GM06990 (cell line): ENCODE data around the gene ADARB2.

Experiments used
- DNase-seq: peaks from one replicate; pipeline ENCODE4 v3.0.0-alpha.2; 2011; ENCODE audit not compliant: insufficient read length; ENCODE audit errors: extremely low read depth
- H3K27me3 ChIP-seq: replicated peaks from 2 replicates; pipeline ENCODE4 v1.6.0; 2011; ENCODE audit warnings: low read length; ENCODE audit not compliant: control insufficient read depth, insufficient read depth
- H3K36me3 ChIP-seq: 2 replicates; pipeline ENCODE4 v1.5.1; 2011; ENCODE audit warnings: low read length; ENCODE audit not compliant: control insufficient read depth, insufficient read depth
- H3K4me3 ChIP-seq: replicated peaks from 2 replicates; pipeline ENCODE4 v1.5.1; 2011; ENCODE audit warnings: low read depth, mild to moderate bottlenecking, control low read depth, low read length
- TF ChIP-seq, protein P1 (sequence below): IDR thresholded peaks from 2 replicates; pipeline ENCODE4 v1.5.1; 2011; ENCODE audit warnings: low read length, control low read depth, mild to moderate bottlenecking, inconsistent platforms; ENCODE audit not compliant: insufficient read depth, poor library complexity, severe bottlenecking

Gene ADARB2

GRCh38 chr10:1175956-1176565 lies 561.3 kb downstream of the ADARB2 start:
- TF ChIP-seq, protein P1, sequence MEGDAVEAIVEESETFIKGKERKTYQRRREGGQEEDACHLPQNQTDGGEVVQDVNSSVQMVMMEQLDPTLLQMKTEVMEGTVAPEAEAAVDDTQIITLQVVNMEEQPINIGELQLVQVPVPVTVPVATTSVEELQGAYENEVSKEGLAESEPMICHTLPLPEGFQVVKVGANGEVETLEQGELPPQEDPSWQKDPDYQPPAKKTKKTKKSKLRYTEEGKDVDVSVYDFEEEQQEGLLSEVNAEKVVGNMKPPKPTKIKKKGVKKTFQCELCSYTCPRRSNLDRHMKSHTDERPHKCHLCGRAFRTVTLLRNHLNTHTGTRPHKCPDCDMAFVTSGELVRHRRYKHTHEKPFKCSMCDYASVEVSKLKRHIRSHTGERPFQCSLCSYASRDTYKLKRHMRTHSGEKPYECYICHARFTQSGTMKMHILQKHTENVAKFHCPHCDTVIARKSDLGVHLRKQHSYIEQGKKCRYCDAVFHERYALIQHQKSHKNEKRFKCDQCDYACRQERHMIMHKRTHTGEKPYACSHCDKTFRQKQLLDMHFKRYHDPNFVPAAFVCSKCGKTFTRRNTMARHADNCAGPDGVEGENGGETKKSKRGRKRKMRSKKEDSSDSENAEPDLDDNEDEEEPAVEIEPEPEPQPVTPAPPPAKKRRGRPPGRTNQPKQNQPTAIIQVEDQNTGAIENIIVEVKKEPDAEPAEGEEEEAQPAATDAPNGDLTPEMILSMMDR, result no peak
- Histone ChIP-seq H3K27me3 (peaks cover 2% of the 10 kb centered on the region; the same call in 1 of the 2 replicates), H3K36me3 (no peaks in the 10 kb centered on the region), H3K4me3 (no peak overlapping the region)
- no peak for DNase-seq

DNA sequence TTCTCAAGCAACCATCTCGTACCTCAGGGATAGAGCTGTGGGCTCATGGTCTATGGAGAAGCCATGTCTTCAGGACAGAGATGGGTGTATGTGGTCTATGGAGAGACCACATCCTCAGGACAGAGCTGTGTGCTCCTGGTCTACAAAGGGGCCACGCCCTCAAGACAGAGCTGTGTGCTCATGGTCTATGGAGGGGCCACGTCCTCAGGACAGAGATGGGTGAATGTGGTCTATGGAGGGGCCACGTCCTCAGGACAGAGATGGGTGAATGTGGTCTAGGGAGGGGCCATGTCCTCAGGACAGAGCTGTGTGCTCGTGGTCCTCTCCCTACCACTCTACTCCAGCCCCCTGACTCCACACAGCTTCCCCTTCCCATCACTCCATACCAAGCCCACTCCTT lies 563.3 kb downstream of the ADARB2 start:
- Histone ChIP-seq H3K27me3 (peaks cover 2% of the 10 kb centered on the region; the same call in 1 of the 2 replicates), H3K4me3 (no peak overlapping the region), H3K36me3 (no peaks in the 10 kb centered on the region)
- no peak for DNase-seq
- TF ChIP-seq, protein P1, result no peak

DNA sequence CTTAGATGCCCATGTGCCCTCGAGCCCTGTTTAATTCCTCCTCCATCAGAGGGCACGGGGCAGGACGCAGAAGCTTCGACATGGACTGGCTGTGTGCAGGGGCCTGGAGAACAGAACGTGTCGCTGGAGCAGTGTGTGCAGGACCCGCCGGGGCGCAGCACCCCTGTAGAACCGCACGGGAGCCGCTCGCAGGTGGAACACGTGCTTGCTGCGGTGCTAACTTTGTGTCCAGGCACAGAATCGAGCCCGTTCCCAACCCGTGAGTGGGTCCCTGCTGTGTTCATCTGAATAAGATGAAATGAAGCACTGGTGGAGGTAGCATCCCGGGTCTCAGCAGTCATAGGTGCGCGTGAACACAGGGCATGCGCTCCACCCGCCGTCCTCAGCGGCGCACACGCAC lies 564.2 kb downstream of the ADARB2 start:
- no peaks in the 10 kb centered on the region for H3K36me3 ChIP-seq
- peaks cover under 1% of the 10 kb centered on the region; the same call in 1 of the 2 replicates for H3K27me3 ChIP-seq
- DNase-seq, result no peak
- TF ChIP-seq, protein P1, result no peak
- H3K4me3 ChIP-seq, result no peak overlapping the region

DNA sequence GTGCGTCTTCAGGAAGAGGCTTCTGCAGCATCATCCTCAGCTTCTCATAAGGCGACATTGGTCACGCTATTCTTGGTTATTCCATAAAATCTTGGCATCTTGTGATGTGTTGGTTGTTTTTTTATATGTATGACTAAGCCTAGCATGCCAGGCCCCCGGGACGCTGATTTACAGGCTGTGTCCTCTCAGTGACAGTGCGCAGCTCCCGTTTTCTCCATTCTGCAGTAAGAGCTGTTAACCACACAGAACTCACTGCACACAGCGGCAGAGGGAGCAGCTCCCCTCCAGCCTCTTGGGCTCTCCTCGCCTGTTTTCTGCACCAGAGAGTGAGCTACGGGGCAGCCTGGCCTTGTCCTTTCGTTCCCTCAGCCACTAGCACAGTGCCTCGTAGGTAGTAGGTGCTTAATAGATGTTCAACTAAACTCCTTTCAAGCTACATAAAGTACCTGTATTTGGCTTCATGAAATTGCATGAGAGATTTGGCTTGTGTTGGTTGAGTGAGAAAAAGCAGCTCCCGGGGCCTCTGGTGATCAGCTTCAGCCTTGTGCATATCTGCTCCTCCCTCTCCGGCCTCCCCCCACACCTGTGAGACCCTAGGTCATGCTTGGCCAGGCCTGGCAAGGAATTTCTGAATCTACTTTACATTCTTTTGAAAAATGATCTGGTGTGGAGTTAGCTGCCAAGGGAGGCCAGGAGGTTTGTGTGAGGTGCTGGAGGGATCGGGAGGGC lies 564.9 kb downstream of the ADARB2 start:
- TF ChIP-seq, protein P1, result no peak
- Histone ChIP-seq H3K27me3 (no peaks in the 10 kb centered on the region; the same call in 1 of the 2 replicates), H3K4me3 (no peak overlapping the region), H3K36me3 (no peaks in the 10 kb centered on the region)
- DNase-seq, result no peak

GRCh38 chr10:1171586-1171985 lies 565.7 kb downstream of the ADARB2 start:
- Histone ChIP-seq H3K4me3 (no peak overlapping the region), H3K36me3 (no peaks in the 10 kb centered on the region), H3K27me3 (no peaks in the 10 kb centered on the region; the same call in 1 of the 2 replicates)
- no peak for DNase-seq
- TF ChIP-seq, protein P1, result no peak
